GM19025 (cell line): ENCODE results near the gene ZSCAN5C.
"Not testable (repeated sequence)": the region's sequence is repeated elsewhere in the genome, so short reads cannot be mapped to it uniquely, and the experiment has no call there.

Source experiments
- ATAC-seq: cut with Tn5 transposase; IDR thresholded peaks from one replicate; pipeline ENCODE4 v1.9.1; 2021; ENCODE audit warnings: mild to moderate bottlenecking, low read depth, moderate library complexity; ENCODE audit not compliant: unreplicated experiment

The ZSCAN5C gene

GRCh38 chr19:56191115-56191514 is 11.0 kb upstream of the ZSCAN5C start:
- no peak for ATAC-seq

GRCh38 chr19:56191711-56192110 is 10.4 kb upstream of the ZSCAN5C start:
- ATAC-seq = no peak

- ATAC-seq = no peak
Observed at GRCh38 chr19:56193981-56194640, 8.0 kb upstream of the ZSCAN5C start.

GRCh38 chr19:56197646-56198045 is 4.4 kb upstream of the ZSCAN5C start, which contains the start of gene ZSCAN5B:
ZSCAN5B (minus strand) TSS chr19:56197783; CDS start chr19:56193052, 4,731 bp downstream.
- ATAC-seq = not testable (repeated sequence)

DNA sequence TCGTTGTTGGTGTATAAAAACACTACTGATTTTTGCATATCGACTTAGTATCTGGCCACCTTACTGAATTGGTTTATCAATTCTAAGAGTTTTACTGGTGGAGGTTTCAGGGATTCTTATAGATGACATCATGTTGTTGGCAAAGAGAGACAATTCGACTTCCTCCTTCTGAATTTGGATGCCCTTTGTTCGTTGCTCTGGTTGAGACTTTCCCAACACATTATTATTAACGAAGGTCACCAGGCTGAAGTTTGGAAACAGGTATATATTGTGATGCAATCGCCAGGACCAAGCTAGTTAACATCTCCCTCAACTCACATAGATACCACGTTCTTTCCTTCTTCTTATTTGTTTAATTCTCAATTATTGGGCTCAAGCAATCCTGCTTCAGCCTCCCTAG is 2.4 kb upstream of the ZSCAN5C start:
- no peak for ATAC-seq

DNA sequence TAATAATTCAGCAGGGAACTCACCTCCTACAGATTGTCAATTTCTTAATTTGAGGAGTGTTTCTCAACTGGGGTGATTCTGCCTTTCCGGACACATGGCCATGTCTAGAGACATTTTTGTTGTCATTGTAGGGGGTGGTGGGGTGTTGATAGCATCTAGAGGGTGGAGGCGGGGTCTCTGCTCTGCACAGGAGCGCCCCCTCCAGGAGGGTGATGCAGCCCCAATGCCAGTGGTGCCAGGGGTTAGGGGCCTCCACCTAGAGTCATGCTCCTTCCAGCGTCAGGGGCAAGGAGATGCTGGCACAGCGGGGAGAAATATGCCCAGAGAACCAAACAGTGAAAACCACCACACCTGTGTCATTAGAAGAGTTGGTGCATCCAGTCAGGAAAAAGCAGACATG is 5.5 kb downstream of the ZSCAN5C start:
- ATAC-seq = not testable (repeated sequence)

DNA sequence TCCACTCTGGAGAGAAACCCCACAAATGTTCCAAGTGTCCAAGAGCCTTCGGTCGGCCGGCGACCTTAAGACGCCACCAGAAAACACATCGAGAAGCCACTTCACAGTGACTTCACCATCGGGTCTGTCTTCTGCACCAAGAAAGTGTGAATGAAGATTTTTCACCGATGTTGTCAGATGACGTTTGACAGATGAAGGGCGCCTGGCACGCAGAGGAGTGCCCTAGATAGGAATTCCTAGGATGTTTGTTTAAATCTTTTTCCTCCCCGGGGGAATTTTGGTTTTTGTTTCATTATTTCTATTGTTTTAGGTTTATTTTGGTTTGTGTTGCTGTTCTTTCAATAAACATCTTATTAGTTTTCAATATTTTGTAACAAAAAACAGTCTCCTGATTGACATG is 7.0 kb downstream of the ZSCAN5C start:
- no peak for ATAC-seq

GRCh38 chr19:56210036-56210435 is 8.0 kb downstream of the ZSCAN5C start:
- ATAC-seq = not testable (repeated sequence)

- ATAC-seq = no peak
Observed at GRCh38 chr19:56211718-56212117, 9.6 kb downstream of the ZSCAN5C start.

- no peak for ATAC-seq
Observed at GRCh38 chr19:56217039-56217949, 15.2 kb downstream of the ZSCAN5C start.

DNA sequence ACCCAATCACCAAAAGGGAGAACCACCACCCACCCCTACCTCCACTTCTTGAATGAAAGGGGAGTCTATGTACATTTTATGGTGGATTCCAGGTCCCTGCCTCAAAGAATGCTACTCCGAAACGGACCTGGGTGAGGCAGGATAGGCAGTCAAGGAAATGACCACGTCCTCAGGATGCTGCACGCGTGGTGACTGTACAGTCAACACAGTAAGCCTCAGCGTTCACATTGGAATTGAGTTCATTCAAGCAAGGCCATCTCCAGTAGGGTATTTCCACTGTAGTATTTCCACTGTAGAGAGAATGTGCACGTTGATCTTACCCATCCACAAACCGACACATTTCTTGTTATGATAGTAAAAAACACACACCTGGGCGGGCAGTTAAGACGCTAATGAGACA is 16.9 kb downstream of the ZSCAN5C start:
- no peak for ATAC-seq

GRCh38 chr19:56221442-56221841 is 19.4 kb downstream of the ZSCAN5C start:
- not testable (repeated sequence) for ATAC-seq

- ATAC-seq = no peak
Observed at GRCh38 chr19:56221851-56222250, 19.8 kb downstream of the ZSCAN5C start.

DNA sequence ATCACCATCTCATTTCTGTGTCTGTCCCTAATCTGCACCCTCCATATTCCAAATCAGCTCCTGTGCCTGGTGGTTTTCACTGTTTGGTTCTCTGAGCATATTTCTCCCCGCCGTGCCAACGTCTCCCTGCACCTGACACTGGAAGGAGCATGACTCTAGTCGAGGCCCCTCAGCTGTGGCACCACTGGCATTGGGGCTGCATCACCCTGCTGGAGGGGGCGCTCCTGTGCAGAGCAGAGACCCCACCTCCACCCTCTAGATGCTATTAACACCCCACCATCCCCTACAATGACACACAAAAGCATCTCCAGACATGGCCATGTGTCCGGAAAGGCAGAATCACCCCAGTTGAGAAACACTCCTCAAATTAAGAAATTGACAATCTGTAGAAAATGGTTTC is 20.8 kb downstream of the ZSCAN5C start:
- no peak for ATAC-seq

DNA sequence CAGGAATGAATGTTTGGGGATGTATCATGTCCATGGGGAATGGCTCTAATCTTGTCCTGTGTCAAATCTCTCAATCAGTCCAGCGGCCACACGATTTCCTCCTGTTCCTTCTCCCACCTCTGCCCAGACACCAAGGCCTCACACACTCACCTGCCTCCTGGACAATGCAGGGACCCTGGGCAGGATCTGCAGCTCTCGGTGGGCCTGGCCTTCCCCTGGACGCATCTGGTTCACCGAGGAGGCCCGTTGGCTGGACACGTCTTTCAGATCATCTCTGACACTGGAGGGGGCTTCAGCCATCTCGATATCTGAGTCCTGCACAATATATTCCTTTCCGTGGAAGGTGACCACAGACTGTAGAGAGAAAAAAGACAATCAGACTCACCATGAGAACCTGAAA is 21.4 kb downstream of the ZSCAN5C start:
- ATAC-seq = no peak

DNA sequence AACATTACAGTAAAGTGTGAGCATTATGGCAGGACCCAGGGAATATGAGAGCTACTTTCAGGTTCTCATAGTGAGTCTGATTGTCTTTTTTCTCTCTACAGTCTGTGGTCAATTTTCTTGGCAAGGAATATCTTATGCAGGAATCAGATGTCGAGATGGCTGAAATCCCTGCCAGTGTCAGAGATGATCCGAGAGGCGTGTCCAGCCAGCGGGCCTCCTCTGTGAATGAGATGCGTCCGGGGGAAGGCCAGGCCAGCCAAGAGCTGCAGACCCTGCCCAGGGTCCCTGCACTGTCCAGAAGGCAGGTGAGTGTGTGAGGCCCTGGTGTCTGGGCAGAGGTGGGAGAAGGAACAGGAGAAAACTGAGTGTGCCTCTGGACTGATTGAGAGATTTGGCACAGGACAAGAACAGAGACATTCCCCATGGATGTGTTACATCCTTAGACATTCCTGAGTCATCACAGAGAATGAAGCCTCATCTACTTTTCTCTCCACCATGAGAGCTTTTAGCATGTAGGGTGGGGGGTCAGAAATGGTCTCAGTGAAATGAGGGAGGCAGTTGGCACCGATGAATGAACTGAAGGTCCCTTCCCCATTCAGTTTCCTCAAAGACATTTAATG is 43.2 kb downstream of the ZSCAN5C start:
- ATAC-seq = no peak

DNA sequence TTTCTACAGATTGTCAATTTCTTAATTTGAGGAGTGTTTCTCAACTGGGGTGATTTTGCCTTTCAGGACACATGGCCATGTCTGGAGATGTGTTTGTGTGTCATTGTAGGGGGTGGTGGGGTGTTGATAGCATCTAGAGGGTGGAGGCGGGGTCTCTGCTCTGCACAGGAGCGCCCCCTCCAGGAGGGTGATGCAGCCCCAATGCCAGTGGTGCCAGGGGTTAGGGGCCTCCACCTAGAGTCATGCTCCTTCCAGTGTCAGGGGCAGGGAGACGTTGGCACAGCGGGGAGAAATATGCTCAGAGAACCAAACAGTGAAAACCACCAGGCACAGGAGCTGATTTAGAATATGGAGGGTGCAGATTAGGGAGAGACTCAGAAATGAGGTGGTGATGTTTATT is 43.7 kb downstream of the ZSCAN5C start:
- ATAC-seq = not testable (repeated sequence)

DNA sequence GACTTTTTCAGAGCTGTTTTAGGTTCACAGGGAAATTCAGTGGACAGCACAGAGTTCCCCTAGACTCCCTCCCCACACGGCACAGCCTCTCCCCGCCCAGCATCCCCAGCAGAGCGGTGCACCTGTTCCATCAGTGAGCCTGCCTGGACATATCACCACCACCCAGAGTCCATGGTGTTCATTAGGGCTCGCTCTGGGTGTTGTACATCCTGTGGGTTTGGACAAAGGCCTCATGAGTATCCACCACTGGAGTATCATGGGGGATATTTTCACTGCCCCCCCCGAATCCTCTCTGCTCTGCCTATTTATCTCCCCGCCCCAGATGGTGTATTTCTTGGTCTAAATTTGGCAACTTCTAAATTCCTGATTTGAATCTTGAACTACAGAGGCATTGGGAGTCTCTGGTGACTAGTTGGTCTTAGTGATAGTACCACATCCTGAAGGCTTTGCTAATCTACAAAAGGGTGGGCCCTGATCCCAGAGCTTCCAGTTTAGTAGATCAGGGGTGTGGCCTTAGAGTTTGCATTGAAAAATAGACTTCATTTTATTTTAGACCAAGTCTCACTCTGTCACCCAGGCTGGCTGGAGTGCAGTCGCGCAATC is 46.8 kb downstream of the ZSCAN5C start:
- ATAC-seq = not testable (repeated sequence)

DNA sequence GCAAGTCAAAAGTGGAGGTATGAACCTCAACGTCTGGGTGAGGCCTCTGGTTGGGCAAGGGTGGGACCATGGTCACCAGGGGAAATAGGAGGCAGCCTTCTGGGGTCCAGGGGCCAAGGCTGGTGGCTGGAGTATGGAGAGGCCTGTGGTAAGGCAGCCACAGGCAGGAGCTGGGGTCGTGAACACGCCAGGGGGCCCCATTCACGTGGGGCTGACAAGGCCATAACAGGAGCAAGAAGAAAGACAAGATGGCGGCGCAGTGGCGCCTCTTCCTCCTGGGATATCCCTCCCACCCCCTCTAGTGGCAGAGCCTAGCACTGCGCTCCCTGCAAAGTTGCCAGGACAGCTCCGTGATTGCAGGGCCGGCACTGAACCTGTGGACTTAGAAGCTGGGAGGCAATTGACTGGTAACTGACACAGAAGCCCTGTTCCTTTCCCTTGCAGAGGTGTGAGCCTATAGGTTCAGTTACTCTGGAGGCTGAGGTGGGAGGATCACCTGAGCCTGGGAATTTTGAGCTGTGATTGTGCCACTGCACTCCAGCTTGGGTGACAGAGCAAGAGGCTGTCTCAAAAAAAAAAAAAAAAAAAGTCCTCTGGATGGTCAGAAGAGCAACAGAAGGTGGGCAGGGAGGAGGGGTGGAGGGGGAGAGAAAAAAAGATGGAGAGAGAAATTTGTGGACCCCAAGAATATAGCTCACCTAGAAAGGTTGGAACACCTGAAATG is 50.8 kb downstream of the ZSCAN5C start:
- no peak for ATAC-seq

- ATAC-seq = no peak
Observed at GRCh38 chr19:56253737-56254136, 51.7 kb downstream of the ZSCAN5C start.
